NCI-H128 (cell line): ENCODE results near the gene CLDN2.
"Not testable (repeated sequence)": the region's sequence is repeated elsewhere in the genome, so short reads cannot be mapped to it uniquely, and the experiment has no call there.

Source experiments
- DNase-seq: peaks from one replicate; lab custom pipeline; 2025; ENCODE audit not compliant: unreplicated experiment; lab: John Stamatoyannopoulos, UW

The CLDN2 gene

GRCh38 chrX:106955004-106955772 is 35.0 kb downstream of the CLDN2 start:
- no peak for DNase-seq

GRCh38 chrX:106957856-106958255 is 37.7 kb downstream of the CLDN2 start:
- DNase-seq = no peak

- no peak for DNase-seq
Measured at GRCh38 chrX:106959901-106960300, 39.7 kb downstream of the CLDN2 start.

GRCh38 chrX:106963111-106963510 is 42.9 kb downstream of the CLDN2 start:
- no peak for DNase-seq

- DNase-seq = no peak
Measured at GRCh38 chrX:106964290-106964689, 44.1 kb downstream of the CLDN2 start.

GRCh38 chrX:106966547-106966946 is 46.3 kb downstream of the CLDN2 start:
- not testable (repeated sequence) for DNase-seq

- no peak for DNase-seq
Measured at GRCh38 chrX:106972896-106973295, 52.7 kb downstream of the CLDN2 start.

- DNase-seq = no peak
Measured at GRCh38 chrX:106973433-106974149, 53.4 kb downstream of the CLDN2 start.

GRCh38 chrX:106976416-106976815 is 56.2 kb downstream of the CLDN2 start:
- DNase-seq = no peak
